Measurements from ENCODE around the gene AGBL2.

Gene AGBL2

GRCh38 chr11:47686151-47686550 lies 29.0 kb downstream of the AGBL2 start:
- ChIA-PET CTCF (interaction anchor here (0.6 to 0.7 kb wide), 2 partner anchors 133 to 135 kb away, joined by 3 to 5 read pairs; no protein-coding TSS in a partner anchor), POLR2A (no interaction called here)
- no peak for DNase-seq (ENCODE audit: extremely low spot score)
- TF ChIP-seq SUZ12 (IDR thresholded peaks at IDR 0.05) = no peak
- no peak for TF ChIP-seq PKNOX1 (IDR thresholded peaks at IDR 0.05)
- TF ChIP-seq ARNT (IDR thresholded peaks at IDR 0.05) = no peak
- TF ChIP-seq NFRKB (IDR thresholded peaks at IDR 0.05) = no peak
- no peak for TF ChIP-seq TARDBP (IDR thresholded peaks at IDR 0.05)
- TF ChIP-seq CTBP1 (IDR thresholded peaks at IDR 0.05; ENCODE audit: borderline replicate concordance) = no peak
- TF ChIP-seq SP1 (IDR thresholded peaks at IDR 0.05) = no peak
- TF ChIP-seq L3MBTL2 (conservative IDR thresholded peaks at IDR 0.05) = no peak

DNA sequence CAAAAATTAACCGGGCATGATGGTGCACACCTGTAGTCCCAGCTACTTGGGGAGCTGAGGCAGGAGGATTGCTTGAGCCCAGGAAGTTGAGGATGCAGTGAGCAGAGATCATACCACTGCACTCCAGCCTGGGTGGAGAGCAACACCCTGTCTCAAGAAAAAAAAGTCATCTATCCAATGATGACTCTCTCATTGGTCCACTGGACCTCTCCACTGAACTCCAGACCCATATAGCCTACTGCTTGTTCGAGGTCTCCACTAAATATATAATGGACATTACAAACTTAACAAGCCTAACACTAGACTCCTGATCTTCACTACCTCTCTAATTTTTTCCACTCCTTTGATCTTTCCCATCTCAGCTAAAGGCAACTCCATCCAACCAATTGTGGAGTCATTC lies 39.3 kb downstream of the AGBL2 start:
- no peak for TF ChIP-seq LEF1 (IDR thresholded peaks at IDR 0.05; ENCODE audit: borderline replicate concordance)
- no peak for TF ChIP-seq NFRKB (IDR thresholded peaks at IDR 0.05)
- CTCF ChIA-PET = no interaction called here
- POLR2A ChIA-PET = no interaction called here
- no peak for DNase-seq (ENCODE audit: extremely low spot score)

DNA sequence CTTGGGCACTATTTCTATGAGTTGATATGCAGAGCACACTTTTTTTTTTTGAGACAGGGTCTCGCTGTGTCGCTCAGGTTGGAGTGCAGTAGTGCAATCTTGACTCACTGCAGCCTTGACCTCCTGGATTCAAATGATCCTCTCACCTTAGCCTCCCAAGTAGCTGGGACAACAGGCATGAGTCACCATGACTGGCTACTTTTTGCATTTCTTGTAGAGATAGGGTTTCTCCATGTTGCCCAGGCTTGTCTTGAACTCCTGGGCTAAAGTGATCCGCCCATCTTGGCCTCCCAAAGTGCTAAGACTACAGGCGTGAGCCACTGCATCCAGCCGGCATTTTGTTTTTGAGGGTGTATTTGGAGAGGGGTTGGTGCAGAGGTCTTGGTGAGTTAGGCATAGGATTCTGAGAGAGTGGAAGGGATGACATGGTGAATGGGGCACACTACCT lies 42.9 kb downstream of the AGBL2 start:
- ChIA-PET POLR2A (no interaction called here), CTCF (no interaction called here)
- TF ChIP-seq ZNF384 (IDR thresholded peaks at IDR 0.05) (no peak), ARNT (IDR thresholded peaks at IDR 0.05) (no peak), PKNOX1 (IDR thresholded peaks at IDR 0.05) (no peak), CTBP1 (IDR thresholded peaks at IDR 0.05; ENCODE audit: borderline replicate concordance) (no peak), L3MBTL2 (conservative IDR thresholded peaks at IDR 0.05) (no peak), HDGF (IDR thresholded peaks at IDR 0.05; ENCODE audit: borderline replicate concordance) (no peak), FOXM1 (IDR thresholded peaks at IDR 0.05; ENCODE audit: borderline replicate concordance) (no peak), SUZ12 (IDR thresholded peaks at IDR 0.05) (no peak), LEF1 (IDR thresholded peaks at IDR 0.05; ENCODE audit: borderline replicate concordance) (no peak), FOXK2 (IDR thresholded peaks at IDR 0.05) (no peak), ELF4 (IDR thresholded peaks at IDR 0.05) (no peak), BHLHE40 (IDR thresholded peaks at IDR 0.05; ENCODE audit: borderline replicate concordance) (no peak), FOXA1 (IDR thresholded peaks at IDR 0.05) (no peak), SP1 (IDR thresholded peaks at IDR 0.05) (no peak), TARDBP (IDR thresholded peaks at IDR 0.05) (no peak), NFRKB (IDR thresholded peaks at IDR 0.05) (no peak)
- no peak for DNase-seq (ENCODE audit: extremely low spot score)

- ChIA-PET CTCF (no interaction called here), POLR2A (no interaction called here)
- no peak for TF ChIP-seq ELF4 (IDR thresholded peaks at IDR 0.05)
- no peak for TF ChIP-seq L3MBTL2 (conservative IDR thresholded peaks at IDR 0.05)
- no peak for TF ChIP-seq ARNT (IDR thresholded peaks at IDR 0.05)
- TF ChIP-seq PKNOX1 (IDR thresholded peaks at IDR 0.05) = no peak
- no peak for TF ChIP-seq LEF1 (IDR thresholded peaks at IDR 0.05; ENCODE audit: borderline replicate concordance)
- TF ChIP-seq HDGF (IDR thresholded peaks at IDR 0.05; ENCODE audit: borderline replicate concordance) = no peak
- TF ChIP-seq SP1 (IDR thresholded peaks at IDR 0.05) = no peak
- TF ChIP-seq ZNF384 (IDR thresholded peaks at IDR 0.05) = no peak
- no peak for TF ChIP-seq FOXA1 (IDR thresholded peaks at IDR 0.05)
- no peak for TF ChIP-seq FOXM1 (IDR thresholded peaks at IDR 0.05; ENCODE audit: borderline replicate concordance)
- TF ChIP-seq BHLHE40 (IDR thresholded peaks at IDR 0.05; ENCODE audit: borderline replicate concordance) = no peak
- TF ChIP-seq TARDBP (IDR thresholded peaks at IDR 0.05) = no peak
- TF ChIP-seq FOXK2 (IDR thresholded peaks at IDR 0.05) = no peak
- no peak for TF ChIP-seq SUZ12 (IDR thresholded peaks at IDR 0.05)
- no peak for TF ChIP-seq NFRKB (IDR thresholded peaks at IDR 0.05)
- TF ChIP-seq CTBP1 (IDR thresholded peaks at IDR 0.05; ENCODE audit: borderline replicate concordance) = no peak
- DNase-seq (ENCODE audit: extremely low spot score) = no peak
These were observed 45.3 kb downstream of the AGBL2 start for GRCh38 chr11:47669856-47670255.

GRCh38 chr11:47668665-47669064 lies 46.5 kb downstream of the AGBL2 start:
- ChIA-PET POLR2A (no interaction called here), CTCF (no interaction called here)
- no peak for DNase-seq (ENCODE audit: extremely low spot score)
- TF ChIP-seq FOXK2 (IDR thresholded peaks at IDR 0.05) = no peak
- no peak for TF ChIP-seq SUZ12 (IDR thresholded peaks at IDR 0.05)
- TF ChIP-seq SP1 (IDR thresholded peaks at IDR 0.05) = no peak
- TF ChIP-seq ZNF384 (IDR thresholded peaks at IDR 0.05) = no peak
- no peak for TF ChIP-seq CTBP1 (IDR thresholded peaks at IDR 0.05; ENCODE audit: borderline replicate concordance)
- TF ChIP-seq ELF4 (IDR thresholded peaks at IDR 0.05) = no peak
- TF ChIP-seq PKNOX1 (IDR thresholded peaks at IDR 0.05) = no peak
- no peak for TF ChIP-seq L3MBTL2 (conservative IDR thresholded peaks at IDR 0.05)

GRCh38 chr11:47667555-47667954 lies 47.6 kb downstream of the AGBL2 start:
- no peak for DNase-seq (ENCODE audit: extremely low spot score)
- CTCF ChIA-PET = no interaction called here
- POLR2A ChIA-PET = no interaction called here

More at GRCh38 chr11:47667555-47667954, 47.6 kb downstream of the AGBL2 start:
- TF ChIP-seq L3MBTL2 (conservative IDR thresholded peaks at IDR 0.05) = no peak
- TF ChIP-seq PKNOX1 (IDR thresholded peaks at IDR 0.05) = no peak
- no peak for TF ChIP-seq HDGF (IDR thresholded peaks at IDR 0.05; ENCODE audit: borderline replicate concordance)
- no peak for TF ChIP-seq FOXM1 (IDR thresholded peaks at IDR 0.05; ENCODE audit: borderline replicate concordance)
- no peak for TF ChIP-seq ZNF384 (IDR thresholded peaks at IDR 0.05)
- no peak for TF ChIP-seq TARDBP (IDR thresholded peaks at IDR 0.05)
- no peak for TF ChIP-seq SUZ12 (IDR thresholded peaks at IDR 0.05)
- TF ChIP-seq CTBP1 (IDR thresholded peaks at IDR 0.05; ENCODE audit: borderline replicate concordance) = no peak
- no peak for TF ChIP-seq SP1 (IDR thresholded peaks at IDR 0.05)
- no peak for TF ChIP-seq BHLHE40 (IDR thresholded peaks at IDR 0.05; ENCODE audit: borderline replicate concordance)
- no peak for TF ChIP-seq LEF1 (IDR thresholded peaks at IDR 0.05; ENCODE audit: borderline replicate concordance)
- no peak for TF ChIP-seq FOXA1 (IDR thresholded peaks at IDR 0.05)
- TF ChIP-seq ARNT (IDR thresholded peaks at IDR 0.05) = no peak
- TF ChIP-seq NFRKB (IDR thresholded peaks at IDR 0.05) = no peak
- no peak for TF ChIP-seq FOXK2 (IDR thresholded peaks at IDR 0.05)
- TF ChIP-seq ELF4 (IDR thresholded peaks at IDR 0.05) = no peak

All from HEK293T (cell line).